Measurements from ENCODE around the gene TLCD2. TPM values are rescaled to one million over a fixed set of nuclear protein-coding genes. Genes with fewer than 3 reads are reported as not detected.
A peak's percentile ranks its signal among the peaks of the same experiment; 100 is the strongest.

TLCD2 gene
- total and polyA plus RNA-seq, 2 of the 13 experiments (the other 11 are each of a cell fraction or from before 2014, with no cell fraction given) = 0.90 to 1.1 TPM

DNA sequence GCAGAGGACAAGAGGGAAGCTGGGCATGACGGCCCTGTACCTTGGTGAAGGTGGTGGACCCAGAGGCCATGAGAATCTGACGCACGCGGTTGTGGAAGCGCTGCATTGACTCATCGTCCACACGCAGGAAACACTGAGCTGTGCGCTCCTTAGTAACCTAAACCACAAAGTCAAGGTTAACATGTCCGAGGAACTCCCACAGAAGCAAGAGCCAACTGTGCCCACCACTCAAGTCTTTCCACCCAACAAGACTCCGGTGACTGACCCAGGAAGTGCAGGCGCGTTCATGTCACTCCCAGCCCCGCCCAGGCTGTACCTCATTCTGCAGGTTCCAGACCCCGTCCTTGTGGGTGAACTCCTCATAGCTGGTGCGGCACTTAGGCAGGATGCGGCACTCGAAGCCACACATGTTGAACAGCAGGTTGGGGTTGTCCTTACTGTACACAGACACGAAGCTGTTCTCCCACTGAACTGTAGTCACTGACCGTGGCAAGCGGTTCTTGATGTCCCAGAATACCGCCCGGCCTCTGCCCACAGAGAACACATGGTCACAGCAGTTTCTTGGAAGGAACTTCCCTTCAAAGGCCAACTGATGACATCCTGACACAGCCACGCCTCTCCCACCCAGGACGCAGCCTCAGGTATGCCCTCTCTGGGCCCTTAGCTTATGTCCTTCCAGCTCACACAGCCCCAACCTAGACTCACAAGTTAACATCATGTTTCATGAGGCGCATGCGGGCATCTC is 37.0 kb downstream of the TLCD2 start:
- H3K36me3 ChIP-seq (replicated peaks in 1 of 2; ENCODE audit: control insufficient read depth in 1 of 2, insufficient read depth in 2 of 2, low read length in 2 of 2) = peaks cover 43 to 86% of the 10 kb centered on the region in 2 experiments
- no peak overlapping the region for H3K4me3 ChIP-seq (replicated peaks in 1 of 3; ENCODE audit: insufficient read depth in 1 of 3, low read depth in 2 of 3, low read length in 3 of 3)
- no peak for ATAC-seq
- H3K4me2 ChIP-seq (ENCODE audit: low read depth, low read length) = no peak overlapping the region
- POLR2A ChIA-PET = interaction anchor here (1.5 kb wide), 1 partner anchor 41 kb away, joined by 3 read pairs; no protein-coding TSS in a partner anchor
- DNase-seq (ENCODE audit: low spot score) = no peak
- CTCF ChIA-PET (ENCODE audit: low intra/inter-chr PET ratio, low total read pairs) = no interaction called here
- WGBS (ENCODE audit: low lambda C conversion rate) = 97% methylated on average over 22 of the region's 26 CpGs
- FAIRE-seq = no peak
- no TSS peak for BruUV-seq (replicated peaks)
- intact Hi-C loops (cut with micrococcal nuclease; ENCODE audit: unreplicated experiment) = no loop called here
- H3K27ac ChIP-seq (ENCODE audit: extremely low read length, insufficient read depth, low read length) = no peak overlapping the region
- no peaks in the 10 kb centered on the region for H3K27me3 ChIP-seq (ENCODE audit: control insufficient read depth in 1 of 2, insufficient read depth in 2 of 2, low read length in 2 of 2)
- H2AFZ ChIP-seq (ENCODE audit: low read length) = no peak overlapping the region
- peaks cover 13% of the 10 kb centered on the region for H4K20me1 ChIP-seq (ENCODE audit: insufficient read depth, low read length)
- no peaks in the 10 kb centered on the region for H3K4me1 ChIP-seq (ENCODE audit: insufficient read depth, low read length)
- H3K9ac ChIP-seq (ENCODE audit: insufficient read depth, low read depth, low read length) = no peak overlapping the region
- no peaks in the 10 kb centered on the region for H3K79me2 ChIP-seq (ENCODE audit: insufficient read depth, low read length)
- TF ChIP-seq RBFOX2 (IDR thresholded peaks at IDR 0.05; ENCODE audit: low read depth, low read length) (peak; percentile 29; the same call in 1 of the 2 replicates), POLR2A (IDR thresholded peaks at IDR 0.05; ENCODE audit: insufficient read depth in 1 of 2, low read depth in 2 of 2, low read length in 2 of 2) (0 out of 4 replicates have a peak, but pooled peaks of 1 of the 2 experiments have one; percentile 12), SNRNP70 (IDR thresholded peaks at IDR 0.05; ENCODE audit: low read depth, low read length) (no peak), RBM22 (optimal IDR thresholded peaks at IDR 0.05; ENCODE audit: low read length) (peak; percentile 48), ZNF841 (CRISPR knock-in tag; IDR thresholded peaks at IDR 0.05; ENCODE audit: borderline replicate concordance) (no peak), AGO2 (optimal IDR thresholded peaks at IDR 0.05; ENCODE audit: low read depth, low read length) (peak; percentile 50), ARID4A (CRISPR knock-in tag; IDR thresholded peaks at IDR 0.05; ENCODE audit: borderline replicate concordance) (0 out of 2 replicates have a peak, but pooled peaks have one; percentile 24)
- in situ Hi-C loops (cut with HindIII; ENCODE audit: extremely low pct_ligation_motif_present, low pct_unique_long_range_greater_than_20kb) = no loop called here
- H3K9me3 ChIP-seq (ENCODE audit: low read length) = no peaks in the 10 kb centered on the region

Data from HepG2 (cell line).